HS-5 (cell line): Measurements from ENCODE around the gene RPP14.

Source experiments
- DNase-seq: peaks from one replicate; pipeline ENCODE4 v3.0.0-alpha.2; 2012; ENCODE audit warnings: low read depth

The RPP14 gene

DNA sequence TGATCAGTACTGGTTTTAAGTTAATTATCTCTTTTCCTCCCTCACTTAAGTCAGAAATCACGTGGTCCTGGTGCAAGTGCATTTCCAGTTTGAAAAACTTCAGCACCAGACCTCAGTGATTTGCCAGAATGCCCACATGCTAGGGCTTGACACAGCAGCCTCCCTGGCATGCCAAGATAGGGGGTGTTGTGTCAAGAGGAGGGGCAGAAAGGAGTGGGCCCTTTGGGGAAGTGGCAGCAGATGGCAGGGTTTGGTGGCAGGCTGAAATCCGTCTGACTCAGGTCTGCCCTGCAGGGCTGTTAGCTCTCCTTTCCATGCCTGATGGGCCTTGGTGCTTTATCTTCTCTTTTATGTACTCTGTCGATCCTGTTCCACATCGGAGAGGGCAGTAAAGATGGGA lies 50.0 kb downstream of the RPP14 start:
- no peak for DNase-seq

DNA sequence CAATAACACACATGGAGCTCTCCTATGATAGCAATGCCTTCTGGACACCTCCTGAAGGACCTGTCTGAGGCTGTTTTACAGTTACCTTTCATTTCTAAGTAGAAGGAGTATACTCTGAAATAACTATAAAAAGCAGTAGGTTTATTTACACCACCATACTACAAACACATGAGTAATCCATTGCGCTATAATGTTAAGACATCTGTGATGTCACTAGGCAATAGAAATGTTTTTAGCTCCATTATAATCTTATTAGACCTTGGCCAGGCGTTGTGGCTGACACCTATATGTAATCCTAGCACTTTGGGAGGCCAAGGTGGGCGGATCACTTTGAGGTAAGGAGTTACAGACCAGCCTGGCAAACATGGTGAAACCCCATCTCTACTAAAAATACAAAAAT lies 51.4 kb downstream of the RPP14 start:
- DNase-seq: no peak

DNA sequence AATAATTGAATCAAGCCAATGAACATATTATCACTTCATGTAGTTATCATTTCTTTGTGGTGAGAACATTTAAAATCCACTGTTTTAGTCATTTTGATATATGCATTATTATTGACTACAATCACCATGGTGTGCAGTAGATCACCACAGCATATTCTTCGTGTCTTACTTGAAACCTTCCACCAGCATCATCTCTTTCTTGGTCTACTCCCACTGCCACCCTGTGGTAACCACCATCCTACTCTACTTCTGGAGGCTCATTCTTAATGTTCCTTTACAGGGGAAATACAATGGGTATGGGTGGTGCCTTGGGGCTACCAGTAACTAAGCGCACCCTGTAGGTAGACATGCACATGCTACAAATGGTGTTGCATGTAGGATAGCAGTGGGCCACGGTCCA lies 52.0 kb downstream of the RPP14 start:
- DNase-seq: no peak

DNA sequence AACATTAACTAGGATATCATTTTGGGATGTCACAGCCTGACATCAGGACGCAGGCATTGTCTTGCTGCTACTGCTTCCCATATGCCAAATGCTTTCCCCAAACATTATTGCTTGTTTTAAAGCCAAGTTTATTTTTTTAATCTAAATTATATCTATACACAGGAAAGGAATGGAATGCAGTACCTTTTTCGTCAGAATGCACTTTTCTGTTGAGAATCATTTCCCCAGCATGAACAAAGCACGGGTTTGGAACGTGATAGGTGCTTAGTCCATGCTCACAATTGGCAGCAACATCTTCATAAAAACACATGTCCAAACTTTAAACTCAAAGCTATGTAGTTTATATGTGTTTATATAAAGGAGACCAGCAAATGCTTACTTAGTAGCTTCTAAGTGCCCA lies 52.8 kb downstream of the RPP14 start:
- DNase-seq: no peak

DNA sequence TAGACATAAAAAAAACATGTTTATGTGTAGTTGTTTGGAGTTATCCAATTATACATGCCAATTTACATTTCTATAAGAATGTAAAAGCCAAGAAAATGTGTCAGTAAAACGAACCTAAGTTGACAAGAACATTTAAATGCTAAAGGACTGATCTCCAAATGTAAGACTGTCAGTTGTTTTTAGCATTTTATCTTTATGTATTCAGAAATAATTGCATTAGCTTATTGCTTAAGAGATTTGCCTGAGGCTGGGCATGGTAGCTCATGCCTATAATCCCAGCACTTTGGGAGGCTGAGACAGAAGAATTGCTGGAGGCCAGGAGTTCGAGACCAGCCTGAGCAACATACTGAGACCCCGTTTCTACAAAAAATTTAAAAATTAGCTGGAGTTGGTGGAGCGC lies 53.6 kb downstream of the RPP14 start:
- no peak for DNase-seq

DNA sequence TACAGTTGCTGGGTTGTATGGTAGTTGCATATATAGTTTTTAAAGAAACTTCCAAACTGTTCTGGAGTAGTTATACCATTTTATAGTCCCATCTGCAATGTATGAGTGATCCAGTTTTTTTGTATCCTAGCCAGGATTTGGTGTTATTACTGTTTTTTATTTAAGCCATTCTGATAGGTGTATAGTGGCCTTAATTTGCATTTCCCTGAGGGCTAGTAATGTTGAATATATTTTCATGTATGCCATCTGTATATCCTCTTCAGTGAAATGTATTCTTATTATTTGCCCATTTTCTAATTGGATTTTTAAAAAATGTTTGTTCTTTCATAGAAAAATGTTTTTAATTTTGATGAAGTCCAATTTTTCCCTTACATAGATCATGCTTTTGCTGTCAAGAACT lies 55.8 kb downstream of the RPP14 start:
- no peak for DNase-seq

DNA sequence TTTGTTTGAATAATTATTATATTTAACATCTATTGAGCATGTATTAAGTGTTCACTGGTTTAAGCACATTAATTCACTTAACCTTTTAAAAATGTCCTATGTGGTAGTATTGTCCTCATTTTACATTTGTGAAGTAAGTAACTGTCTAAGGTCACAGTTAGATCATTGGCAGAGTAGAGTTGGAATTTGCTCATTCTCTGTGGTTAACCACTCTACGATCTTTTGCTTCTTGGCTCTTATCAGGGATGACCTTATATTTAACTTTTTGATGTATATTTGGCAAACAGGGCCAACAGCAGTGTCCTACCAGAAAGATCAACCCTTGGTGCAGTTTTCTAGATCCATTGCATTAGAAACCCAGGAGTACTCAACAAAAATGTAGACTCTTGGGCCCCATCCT lies 60.7 kb downstream of the RPP14 start:
- no peak for DNase-seq

DNA sequence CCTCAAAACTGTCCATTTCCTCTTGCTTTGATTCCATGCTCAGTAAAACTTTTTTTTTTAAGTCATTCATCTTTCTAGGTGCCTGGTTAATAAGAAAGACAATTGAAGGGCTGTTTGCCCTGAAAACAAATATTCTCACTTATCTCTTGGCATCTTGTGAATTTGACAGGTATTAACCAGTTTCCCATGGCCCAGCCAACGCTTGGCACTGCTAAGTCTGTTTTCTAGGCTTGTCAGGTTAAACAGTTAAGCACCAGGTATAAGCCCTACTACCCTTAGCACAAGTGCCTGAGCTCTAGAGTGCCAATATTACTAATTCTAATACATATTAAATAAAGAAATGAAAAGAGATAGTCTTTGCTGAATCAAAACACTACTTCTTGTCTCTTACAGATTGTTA lies 63.0 kb downstream of the RPP14 start:
- no peak for DNase-seq
